Testis (tissue), 5 donors: ENCODE results near the gene TSEN2. TPM values are rescaled to one million over a fixed set of nuclear protein-coding genes. Genes with fewer than 3 reads are reported as not detected.

Source experiments
- DNase-seq: peaks from one replicate; pipeline ENCODE4 v3.0.0-alpha.2; 2019
- H3K27ac ChIP-seq, 2 donors: fragments of 200-600 bp; sonication (generic); one replicate each; pipeline ENCODE4 v1.5.1; 2019
- H3K27me3 ChIP-seq: fragments of 200-600 bp; sonication (generic); one replicate; pipeline ENCODE4 v1.5.1; 2019
- H3K36me3 ChIP-seq: fragments of 200-600 bp; sonication (generic); one replicate; pipeline ENCODE4 v1.5.1; 2017; ENCODE audit warnings: low read depth; ENCODE audit errors: missing control alignments
- H3K4me1 ChIP-seq: fragments of 200-600 bp; sonication (generic); one replicate; pipeline ENCODE4 v1.5.1; 2019
- H3K4me3 ChIP-seq, 2 donors: fragments of 200-600 bp; sonication (generic); one replicate each; pipeline ENCODE4 v1.5.1; 2017 to 2019
- H3K9me3 ChIP-seq: fragments of 200-600 bp; sonication (generic); one replicate; pipeline ENCODE4 v1.5.1; 2017
- CTCF ChIP-seq, 3 experiments: fragments of 450-650 bp in 2 of 3; fragments of 200-600 bp in 1 of 3; sonication (generic) in 1 of 3; IDR thresholded peaks; one replicate each; pipeline ENCODE4 v1.5.1; 2016 to 2019; ENCODE audit warnings: antibody characterized with exemption in 3 of 3, mild to moderate bottlenecking in 2 of 3, moderate library complexity in 1 of 3
- POLR2A ChIP-seq: fragments of 450-650 bp; IDR thresholded peaks from one replicate; pipeline ENCODE4 v1.6.1; 2017; ENCODE audit warnings: antibody characterized with exemption, mild to moderate bottlenecking, moderate library complexity
- WGBS, 2 donors: methylation state at CpG; one replicate each; pipeline ENCODE4 v1.1.5; 2018; 5-methylcytosine and 5-hydroxymethylcytosine counted together
- intact Hi-C: fragments of 100-400 bp; cut with DNase I; formaldehyde crosslinking; loops from one replicate; pipeline ENCODE4 v1.15.1; 2023; ENCODE audit warnings: low total_unique reads
- long read RNA-seq, 2 donors: transcript quantifications; one replicate each; lab custom pipeline, GENCODE V29; 2026
- polyA plus RNA-seq: library from polyadenylated mRNA; stranded (reverse); fragments of 350-450 nt; fragmentation: Illumina TruSeq; extraction: RNeasy Lipid Tissue Mini Kit (QIAGEN cat#74804); gene quantifications from one replicate; pipeline ENCODE4 v1.2.3, GENCODE V29; 2014; ENCODE audit warnings: low read depth, low replicate concordance; ENCODE audit not compliant: insufficient read depth
- total RNA-seq, 2 donors: library from RNA; depleted of rRNA; stranded (reverse); fragments of >200 nt; gene quantifications; one replicate each; pipeline ENCODE4 v1.2.3, GENCODE V29; 2016

The TSEN2 gene
- total RNA-seq (10 to 100 TPM; 25.3 to 26.8 TPM), polyA plus RNA-seq (17.0 TPM)
- long read RNA-seq, donor 1 = 0 reads
- long read RNA-seq, donor 2 = 0 reads

- Histone ChIP-seq H3K27me3 (no peaks in the 10 kb centered on the region), H3K36me3 (no peaks in the 10 kb centered on the region), H3K4me1 (peaks cover 16% of the 10 kb centered on the region), H3K27ac (peak within 1 kb of the TSS; percentile 53 to 66), H3K9me3 (no peaks in the 10 kb centered on the region), H3K4me3 (peak within 1 kb of the TSS; percentile 73 to 89)
- 0% methylated on average over 22 to 69 of the region's 69 CpGs for WGBS, 2 donors
- peak; percentile 94 for DNase-seq
- TF ChIP-seq CTCF (IDR thresholded peaks at IDR 0.05) = peak in 1 of 3 experiments; percentile 36
- TF ChIP-seq POLR2A = peak; percentile 40
- intact Hi-C loops = no loop called here
Measured at GRCh38 chr3:12484198-12484982, at the start of gene TSEN2. TSEN2 (plus strand) TSS chr3:12484480; CDS start chr3:12489801, 5,321 bp downstream.

GRCh38 chr3:12436514-12437220 is 47.6 kb upstream of the TSEN2 start:
- Histone ChIP-seq H3K9me3 (no peaks in the 10 kb centered on the region), H3K4me1 (peaks cover 9% of the 10 kb centered on the region), H3K4me3 (no peak overlapping the region), H3K36me3 (no peaks in the 10 kb centered on the region), H3K27me3 (no peaks in the 10 kb centered on the region), H3K27ac (no peak overlapping the region)
- DNase-seq = no peak
- no peak for TF ChIP-seq POLR2A
- no peak for TF ChIP-seq CTCF (IDR thresholded peaks at IDR 0.05)
- intact Hi-C loops = no loop called here
- 57 to 58% methylated on average over 12 of the region's 12 CpGs for WGBS, 2 donors

DNA sequence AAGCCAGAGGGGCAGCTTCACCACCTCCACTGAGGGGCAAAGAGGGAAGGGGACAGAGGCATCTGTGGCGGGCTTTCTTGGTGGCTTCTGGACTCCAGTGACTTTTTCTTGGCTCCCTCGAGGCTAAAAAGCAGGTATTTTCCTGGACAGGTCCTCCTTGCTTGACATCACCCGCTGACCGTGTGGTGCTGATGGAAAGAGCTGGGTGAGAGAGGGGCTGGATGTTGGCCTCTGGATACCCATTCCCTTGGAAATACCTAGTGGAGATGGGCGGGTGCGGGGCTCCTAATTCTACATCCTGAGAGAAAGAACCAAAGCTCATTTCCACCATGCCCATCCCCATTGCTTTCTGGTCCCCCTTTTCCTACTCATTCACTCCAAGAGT is 47.1 kb upstream of the TSEN2 start:
- H3K27me3 ChIP-seq = no peaks in the 10 kb centered on the region
- no peak for DNase-seq
- TF ChIP-seq POLR2A (no peak), CTCF (IDR thresholded peaks at IDR 0.05) (no peak)
- no peaks in the 10 kb centered on the region for H3K36me3 ChIP-seq
- intact Hi-C loops = no loop called here
- H3K9me3 ChIP-seq = no peaks in the 10 kb centered on the region
- H3K4me1 ChIP-seq = peaks cover 9% of the 10 kb centered on the region
- no peak overlapping the region for H3K4me3 ChIP-seq
- H3K27ac ChIP-seq = no peak overlapping the region
- WGBS, 2 donors = 90% methylated on average over 6 of the region's 6 CpGs

GRCh38 chr3:12437861-12438260 is 46.4 kb upstream of the TSEN2 start:
- H3K9me3 ChIP-seq = no peaks in the 10 kb centered on the region
- no peak overlapping the region for H3K4me3 ChIP-seq
- 93 to 94% methylated on average over 13 of the region's 13 CpGs for WGBS, 2 donors
- no peak for DNase-seq
- H3K27me3 ChIP-seq = no peaks in the 10 kb centered on the region
- TF ChIP-seq POLR2A (no peak), CTCF (IDR thresholded peaks at IDR 0.05) (no peak)
- no peaks in the 10 kb centered on the region for H3K36me3 ChIP-seq
- H3K27ac ChIP-seq = no peak overlapping the region
- peaks cover 9% of the 10 kb centered on the region for H3K4me1 ChIP-seq
- intact Hi-C loops = no loop called here
